K562 (cell line): ENCODE results near the gene GPR107. TPM values are rescaled to one million over a fixed set of nuclear protein-coding genes. Genes with fewer than 3 reads are reported as not detected.

Source experiments
- ARNT ChIP-seq, 2 experiments: fragments of 450-650 bp; IDR thresholded peaks; 2 replicates each; pipeline ENCODE4 v1.6.1; 2016; ENCODE audit warnings: mild to moderate bottlenecking in 1 of 2
- E4F1 ChIP-seq: fragments of 250-450 bp; sonication (Bioruptor Pico); IDR thresholded peaks from 2 replicates; pipeline ENCODE4 v1.5.0; 2021; ENCODE audit warnings: mild to moderate bottlenecking, borderline replicate concordance
- EHMT2 ChIP-seq: fragments of 450-650 bp; IDR thresholded peaks from 2 replicates; pipeline ENCODE4 v1.6.1; 2018; ENCODE audit warnings: antibody characterized with exemption
- LARP7 ChIP-seq: fragments of 450-650 bp; IDR thresholded peaks from 2 replicates; pipeline ENCODE4 v1.6.1; 2016
- NEUROD1 ChIP-seq: fragments of 150-350 bp; IDR thresholded peaks from 2 replicates; pipeline ENCODE4 v1.6.1; 2014; ENCODE audit warnings: borderline replicate concordance, low read length, low read depth; ENCODE audit not compliant: partially characterized antibody
- NR2F6 ChIP-seq: fragments of 450-650 bp; formaldehyde crosslinking; IDR thresholded peaks from 2 replicates; pipeline ENCODE4 v1.4.0; 2020; ENCODE audit warnings: mild to moderate bottlenecking
- NR3C1 ChIP-seq: sonication (generic); formaldehyde crosslinking; IDR thresholded peaks from 2 replicates; pipeline ENCODE4 v1.8.1; 2022; ENCODE audit warnings: missing genetic modification reagents
- U2AF2 ChIP-seq: fragments of 200-400 bp; formaldehyde crosslinking; optimal IDR thresholded peaks from 2 replicates; pipeline ENCODE3; 2017; ENCODE audit warnings: low read depth, mild to moderate bottlenecking, low read length
- ZNF184 ChIP-seq: sonication (generic); formaldehyde crosslinking; IDR thresholded peaks from 2 replicates; pipeline ENCODE4 v1.5.0; 2020; ENCODE audit warnings: missing genetic modification reagents
- polyA plus RNA-seq, 8 experiments: library from polyadenylated mRNA; depleted of rRNA in 4 of 8; stranded (reverse) in 5 of 8; unstranded in 3 of 8; fragments of >200 nt; fragmentation: Nextera tagmentation in 2 of 8; fragmentation: Illumina TruSeq in 1 of 8; extraction: Ambion mirVana in 2 of 8; extraction: Trizol in 1 of 8; gene quantifications; 2 replicates each; pipeline versions ENCODE4 v1.2.1 to v1.2.3, GENCODE V29; 2011 to 2014; ENCODE audit warnings: inconsistent platforms in 1 of 8, missing spikeins in 1 of 8
- total RNA-seq, 7 experiments: library from RNA; depleted of rRNA in 6 of 7; stranded (reverse); fragments of >200 nt in 6 of 7; fragmentation: Illumina TruSeq in 2 of 7; extraction: Trizol in 2 of 7; gene quantifications; 2 replicates each; pipeline versions ENCODE4 v1.2.1 to v1.2.3, GENCODE V29; 2011 to 2021; ENCODE audit warnings: low replicate concordance in 1 of 7
- TF ChIP-seq, protein P1 (sequence below): fragments of 250-450 bp; sonication (Bioruptor Pico); IDR thresholded peaks from 2 replicates; pipeline ENCODE4 v1.8.0; 2022; ENCODE audit warnings: moderate library complexity, mild to moderate bottlenecking, inconsistent platforms

Gene GPR107
- total and polyA plus RNA-seq, 9 of the 15 experiments (the other 6 are each of a cell fraction or from before 2014, with no cell fraction given) = 3.2 to 34.6 (median 14.4) TPM

DNA sequence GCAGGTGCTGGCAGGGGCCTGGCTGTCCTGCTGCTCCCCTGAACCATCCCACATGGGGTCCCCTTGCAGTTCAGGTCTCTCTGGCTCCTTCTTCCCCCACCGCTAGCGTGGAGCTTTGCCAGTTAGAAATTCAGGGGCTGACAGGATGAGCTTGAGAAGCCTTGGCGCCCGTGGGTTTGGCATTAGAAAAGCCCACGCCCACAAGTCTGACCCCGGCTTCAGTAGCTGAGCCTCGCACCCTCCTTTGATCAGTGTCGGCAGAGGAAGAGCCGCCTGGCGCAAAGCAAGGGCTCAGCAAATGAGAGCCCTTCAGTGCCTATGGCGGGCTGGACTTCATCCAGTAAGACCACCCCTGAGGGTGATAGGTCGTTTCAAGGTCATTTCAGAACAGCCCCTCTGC lies 88.3 kb downstream of the GPR107 start (continued):
- TF ChIP-seq ARNT (IDR thresholded peaks at IDR 0.05) (no peak), E4F1 (CRISPR knock-in tag) (no peak), ZNF184 (CRISPR knock-in tag) (no peak), NR3C1 (CRISPR knock-in tag) (no peak), NR2F6 (no peak), NEUROD1 (no peak), U2AF2 (no peak), EHMT2 (no peak), LARP7 (no peak)
- TF ChIP-seq, protein P1, sequence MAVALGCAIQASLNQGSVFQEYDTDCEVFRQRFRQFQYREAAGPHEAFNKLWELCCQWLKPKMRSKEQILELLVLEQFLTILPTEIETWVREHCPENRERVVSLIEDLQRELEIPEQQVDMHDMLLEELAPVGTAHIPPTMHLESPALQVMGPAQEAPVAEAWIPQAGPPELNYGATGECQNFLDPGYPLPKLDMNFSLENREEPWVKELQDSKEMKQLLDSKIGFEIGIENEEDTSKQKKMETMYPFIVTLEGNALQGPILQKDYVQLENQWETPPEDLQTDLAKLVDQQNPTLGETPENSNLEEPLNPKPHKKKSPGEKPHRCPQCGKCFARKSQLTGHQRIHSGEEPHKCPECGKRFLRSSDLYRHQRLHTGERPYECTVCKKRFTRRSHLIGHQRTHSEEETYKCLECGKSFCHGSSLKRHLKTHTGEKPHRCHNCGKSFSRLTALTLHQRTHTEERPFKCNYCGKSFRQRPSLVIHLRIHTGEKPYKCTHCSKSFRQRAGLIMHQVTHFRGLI (CRISPR knock-in tag) = no peak
